Activated CD8-positive, alpha-beta memory T cell treated with anti-CD3 and anti-CD28 coated beads, Interleukin-2, amount 10 ng/mL, durations not matched to agents 7 days and 5 days (primary cell): ENCODE data around the gene OR2A2. TPM values are rescaled to one million over a fixed set of nuclear protein-coding genes. Genes with fewer than 3 reads are reported as not detected.

Experiments
- ATAC-seq: fragments of 150-1000 bp; cut with Tn5 transposase; one replicate; pipeline ENCODE4 v1.10.0; 2021; ENCODE audit warnings: moderate library complexity
- CTCF ChIA-PET: fragments of 350-600 bp; sonication (Branson Sonifier 250); formaldehyde crosslinking; loops from one replicate; lab custom pipeline; 2021; ENCODE audit warnings: antibody characterized with exemption; lab: Charles Lee
- DNase-seq: peaks from one replicate; pipeline ENCODE4 v3.0.0-alpha.2; 2020
- H3K27ac Mint-ChIP-seq: one replicate; pipeline ENCODE4 v1.8.0; 2021; ENCODE audit warnings: mild to moderate bottlenecking, mixed read lengths
- H3K27me3 Mint-ChIP-seq: one replicate; pipeline ENCODE4 v1.8.0; 2021; ENCODE audit warnings: mixed read lengths
- H3K36me3 Mint-ChIP-seq: one replicate; pipeline ENCODE4 v1.8.0; 2021; ENCODE audit warnings: mild to moderate bottlenecking, mixed read lengths
- H3K4me1 Mint-ChIP-seq: one replicate; pipeline ENCODE4 v1.8.0; 2021; ENCODE audit warnings: mixed read lengths
- H3K4me3 Mint-ChIP-seq: one replicate; pipeline ENCODE4 v1.8.0; 2021; ENCODE audit warnings: mild to moderate bottlenecking, moderate library complexity, mixed read lengths
- H3K9me3 Mint-ChIP-seq: one replicate; pipeline ENCODE4 v1.8.0; 2022; ENCODE audit warnings: low read depth, mixed read lengths
- total RNA-seq, 2 experiments: library from RNA; stranded (reverse); gene quantifications; one replicate each; pipeline ENCODE4 v1.2.3, GENCODE V29; 2021

OR2A2 gene, protein sequence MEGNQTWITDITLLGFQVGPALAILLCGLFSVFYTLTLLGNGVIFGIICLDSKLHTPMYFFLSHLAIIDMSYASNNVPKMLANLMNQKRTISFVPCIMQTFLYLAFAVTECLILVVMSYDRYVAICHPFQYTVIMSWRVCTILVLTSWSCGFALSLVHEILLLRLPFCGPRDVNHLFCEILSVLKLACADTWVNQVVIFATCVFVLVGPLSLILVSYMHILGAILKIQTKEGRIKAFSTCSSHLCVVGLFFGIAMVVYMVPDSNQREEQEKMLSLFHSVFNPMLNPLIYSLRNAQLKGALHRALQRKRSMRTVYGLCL
- total RNA-seq, result not detected

DNA sequence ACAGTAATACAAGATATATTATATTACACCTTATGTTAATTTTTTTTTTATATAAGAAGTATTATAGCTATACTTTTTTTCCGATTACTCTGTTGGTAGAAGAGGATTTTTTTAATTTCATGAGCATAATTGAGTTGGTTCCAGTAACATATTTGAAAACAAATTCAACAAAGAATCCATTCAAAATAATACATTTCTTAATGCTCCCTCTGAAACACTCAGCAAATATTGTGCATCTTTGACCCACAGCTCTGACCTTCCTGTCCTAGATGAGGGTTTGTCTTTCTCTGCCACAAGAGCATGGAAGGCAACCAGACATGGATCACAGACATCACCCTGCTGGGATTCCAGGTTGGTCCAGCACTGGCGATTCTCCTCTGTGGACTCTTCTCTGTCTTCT, at the start of gene OR2A2:
Gene OR2A2 (plus strand): TSS at position 301 of the 400 bp plus-strand sequence. CDS start 0 bp downstream, at position 301.
- DNase-seq (no peak), ATAC-seq (no peak)
- Mint-ChIP-seq H3K36me3 (no peaks in the 10 kb centered on the region), H3K27ac (no peak within 1 kb of the TSS), H3K4me3 (no peak within 1 kb of the TSS), H3K9me3 (no peaks in the 10 kb centered on the region), H3K4me1 (no peaks in the 10 kb centered on the region), H3K27me3 (peaks cover 19% of the 10 kb centered on the region)
- CTCF ChIA-PET, result no interaction called here

GRCh38 chr7:144063710-144064109, 45.7 kb upstream of the OR2A2 start:
- Mint-ChIP-seq H3K9me3 (no peaks in the 10 kb centered on the region), H3K4me1 (no peaks in the 10 kb centered on the region), H3K36me3 (no peaks in the 10 kb centered on the region), H3K27ac (no peak overlapping the region), H3K4me3 (no peak overlapping the region), H3K27me3 (peaks cover 6% of the 10 kb centered on the region)
- CTCF ChIA-PET, result interaction anchor here (1.0 kb wide), 1 partner anchor 65 kb away, joined by 3 read pairs; no protein-coding TSS in a partner anchor
- no peak for ATAC-seq
- DNase-seq, result no peak

DNA sequence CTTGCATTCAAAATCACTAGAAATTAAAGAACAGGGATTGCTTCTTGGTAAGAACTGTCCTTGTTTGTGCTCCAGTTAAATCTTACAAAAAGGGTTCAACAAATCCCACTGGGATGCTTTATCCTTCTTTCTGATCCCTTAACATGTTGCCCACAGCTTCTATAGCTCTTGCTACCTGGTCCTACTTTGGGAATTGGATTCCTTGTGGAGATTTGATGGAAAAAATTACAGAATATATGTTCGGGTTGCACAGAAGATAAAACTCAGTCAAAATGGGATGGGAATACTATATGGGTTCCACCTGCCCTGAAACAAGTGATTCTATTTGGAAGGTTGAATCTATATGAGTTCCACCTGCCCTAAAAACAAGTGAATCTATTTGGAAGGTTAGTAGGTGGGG, 39.9 kb upstream of the OR2A2 start, which contains the start of gene OR2A25:
Gene OR2A25 (plus strand): TSS at position 301 of the 400 bp plus-strand sequence. CDS start 4,409 bp downstream, outside the sequence.
- ATAC-seq, result no peak
- no peaks in the 10 kb centered on the region for H3K36me3 Mint-ChIP-seq
- H3K27me3 Mint-ChIP-seq, result peaks cover 6% of the 10 kb centered on the region
- no peaks in the 10 kb centered on the region for H3K9me3 Mint-ChIP-seq
- no peaks in the 10 kb centered on the region for H3K4me1 Mint-ChIP-seq
- no peak within 1 kb of the TSS for H3K4me3 Mint-ChIP-seq
- no peak within 1 kb of the TSS for H3K27ac Mint-ChIP-seq
- DNase-seq, result no peak
- CTCF ChIA-PET, result no interaction called here

GRCh38 chr7:144069953-144070352, 39.4 kb upstream of the OR2A2 start:
- Mint-ChIP-seq H3K36me3 (no peaks in the 10 kb centered on the region), H3K27me3 (peaks cover 6% of the 10 kb centered on the region), H3K4me3 (no peak overlapping the region), H3K4me1 (no peaks in the 10 kb centered on the region), H3K27ac (no peak overlapping the region), H3K9me3 (no peaks in the 10 kb centered on the region)
- ATAC-seq (no peak), DNase-seq (no peak)
- CTCF ChIA-PET, result no interaction called here

- Mint-ChIP-seq H3K4me1 (no peaks in the 10 kb centered on the region), H3K36me3 (no peaks in the 10 kb centered on the region), H3K27ac (no peak overlapping the region), H3K4me3 (no peak overlapping the region), H3K27me3 (no peaks in the 10 kb centered on the region), H3K9me3 (no peaks in the 10 kb centered on the region)
- DNase-seq (no peak), ATAC-seq (no peak)
- CTCF ChIA-PET, result no interaction called here
These were observed 35.0 kb upstream of the OR2A2 start for GRCh38 chr7:144074374-144074773.

DNA sequence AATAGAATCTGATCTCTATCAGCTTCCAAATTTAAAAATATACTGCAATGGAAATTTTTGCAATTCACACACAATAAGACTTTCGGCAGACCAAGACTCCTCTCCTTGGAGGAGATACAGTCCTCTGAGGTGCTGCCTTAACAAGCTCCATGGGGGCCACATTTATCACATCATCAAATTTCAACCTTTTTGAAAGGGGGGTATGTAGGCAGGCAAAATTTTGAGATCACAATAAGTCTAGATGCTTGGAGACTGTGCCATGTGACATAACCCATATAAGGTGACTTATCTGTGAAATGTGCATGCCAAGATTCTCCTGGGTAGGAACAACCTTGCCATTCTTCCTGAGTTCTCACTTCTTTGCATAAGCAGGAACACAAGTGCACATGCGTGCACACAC, 23.4 kb upstream of the OR2A2 start, which contains the start of gene OR2A12:
Gene OR2A12 (plus strand): TSS at position 301 of the 400 bp plus-strand sequence. CDS start 8,830 bp downstream, outside the sequence.
- no peak within 1 kb of the TSS for H3K4me3 Mint-ChIP-seq
- peaks cover 2% of the 10 kb centered on the region for H3K27me3 Mint-ChIP-seq
- no peaks in the 10 kb centered on the region for H3K36me3 Mint-ChIP-seq
- H3K4me1 Mint-ChIP-seq, result no peaks in the 10 kb centered on the region
- CTCF ChIA-PET, result no interaction called here
- DNase-seq (no peak), ATAC-seq (no peak)
- H3K27ac Mint-ChIP-seq, result no peak within 1 kb of the TSS
- no peaks in the 10 kb centered on the region for H3K9me3 Mint-ChIP-seq

- DNase-seq, result no peak
- no peak for ATAC-seq
- Mint-ChIP-seq H3K36me3 (no peaks in the 10 kb centered on the region), H3K4me3 (no peak overlapping the region), H3K4me1 (no peaks in the 10 kb centered on the region), H3K27me3 (peaks cover 2% of the 10 kb centered on the region), H3K9me3 (no peaks in the 10 kb centered on the region), H3K27ac (no peak overlapping the region)
- CTCF ChIA-PET, result no interaction called here
These were observed 22.7 kb upstream of the OR2A2 start for GRCh38 chr7:144086730-144087129.

DNA sequence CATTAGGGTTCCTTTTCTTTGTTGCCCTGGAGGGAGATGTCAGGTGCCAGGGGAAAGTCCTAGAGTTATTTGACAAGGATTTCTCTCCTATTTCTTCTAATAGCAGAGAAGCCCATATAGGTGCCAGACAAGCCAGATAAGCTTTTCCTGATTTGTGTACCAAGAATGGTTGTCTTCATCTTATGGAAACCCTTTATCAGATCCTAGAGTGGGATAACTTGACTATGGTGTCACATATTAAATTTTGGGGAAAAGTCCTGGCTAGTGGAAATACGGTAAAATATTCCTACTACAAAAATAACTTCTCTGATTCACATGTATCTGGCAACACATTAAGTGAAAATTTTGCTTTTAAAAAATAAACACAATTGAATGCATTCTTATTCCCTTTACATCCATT, 22.2 kb upstream of the OR2A2 start:
- H3K4me3 Mint-ChIP-seq, result no peak overlapping the region
- H3K36me3 Mint-ChIP-seq, result no peaks in the 10 kb centered on the region
- CTCF ChIA-PET, result no interaction called here
- H3K4me1 Mint-ChIP-seq, result no peaks in the 10 kb centered on the region
- peaks cover 2% of the 10 kb centered on the region for H3K27me3 Mint-ChIP-seq
- no peak for ATAC-seq
- no peak overlapping the region for H3K27ac Mint-ChIP-seq
- no peak for DNase-seq
- H3K9me3 Mint-ChIP-seq, result no peaks in the 10 kb centered on the region

GRCh38 chr7:144090667-144091066, 18.7 kb upstream of the OR2A2 start:
- DNase-seq, result no peak
- H3K4me1 Mint-ChIP-seq, result no peaks in the 10 kb centered on the region
- H3K4me3 Mint-ChIP-seq, result no peak overlapping the region
- H3K9me3 Mint-ChIP-seq, result peaks cover 2% of the 10 kb centered on the region
- no peaks in the 10 kb centered on the region for H3K36me3 Mint-ChIP-seq
- no peak overlapping the region for H3K27ac Mint-ChIP-seq
- peaks cover 2% of the 10 kb centered on the region for H3K27me3 Mint-ChIP-seq
- no peak for ATAC-seq
- CTCF ChIA-PET, result no interaction called here

GRCh38 chr7:144098776-144099175, 10.6 kb upstream of the OR2A2 start:
- Mint-ChIP-seq H3K4me1 (no peaks in the 10 kb centered on the region), H3K27ac (no peak overlapping the region), H3K27me3 (peaks cover 14% of the 10 kb centered on the region), H3K4me3 (no peak overlapping the region), H3K9me3 (no peaks in the 10 kb centered on the region), H3K36me3 (no peaks in the 10 kb centered on the region)
- DNase-seq (no peak), ATAC-seq (no peak)
- CTCF ChIA-PET, result no interaction called here

DNA sequence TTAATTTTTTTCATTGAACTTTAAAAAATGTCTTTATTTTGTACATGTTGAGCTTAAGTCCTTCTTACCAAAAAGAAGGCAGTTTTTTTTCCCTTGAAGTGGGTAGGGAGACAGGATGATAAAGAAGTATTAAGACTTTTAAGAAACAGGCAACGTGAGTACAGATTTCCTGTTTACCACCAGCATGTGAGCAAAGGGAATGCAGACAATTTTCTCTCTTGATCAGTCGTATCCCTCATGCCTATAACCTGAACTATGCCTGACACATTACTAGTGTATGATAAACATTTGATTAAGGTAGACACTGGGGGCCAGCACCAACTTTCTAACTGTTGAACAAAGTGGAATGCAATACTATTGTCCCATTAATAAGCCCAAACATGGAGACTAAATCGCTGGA, 8.8 kb upstream of the OR2A2 start:
- H3K36me3 Mint-ChIP-seq, result no peaks in the 10 kb centered on the region
- no peak overlapping the region for H3K27ac Mint-ChIP-seq
- no peak overlapping the region for H3K4me3 Mint-ChIP-seq
- DNase-seq, result no peak
- H3K27me3 Mint-ChIP-seq, result peaks cover 18% of the 10 kb centered on the region
- H3K9me3 Mint-ChIP-seq, result no peaks in the 10 kb centered on the region
- no peaks in the 10 kb centered on the region for H3K4me1 Mint-ChIP-seq
- CTCF ChIA-PET, result no interaction called here
- ATAC-seq, result no peak

DNA sequence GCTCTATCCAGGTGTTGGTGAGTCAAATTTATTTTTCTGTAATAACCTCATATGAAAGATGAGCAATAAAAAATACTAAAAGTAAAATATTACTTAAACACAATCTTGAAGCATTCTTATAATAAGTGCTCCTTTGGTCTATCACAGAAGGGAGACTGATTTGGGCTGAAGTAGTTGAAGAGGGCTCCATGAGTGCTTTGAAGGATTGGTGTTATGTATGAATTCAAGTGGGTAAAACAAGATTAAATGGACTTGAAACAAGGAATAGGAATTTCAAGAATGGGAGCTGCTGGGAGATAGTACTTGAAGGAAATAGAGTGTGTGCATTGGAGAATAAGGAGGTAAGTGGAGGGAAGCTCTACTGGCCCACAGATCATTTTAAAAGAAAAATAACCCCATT, 7.3 kb upstream of the OR2A2 start:
- Mint-ChIP-seq H3K36me3 (no peaks in the 10 kb centered on the region), H3K9me3 (no peaks in the 10 kb centered on the region), H3K27ac (no peak overlapping the region), H3K4me3 (no peak overlapping the region), H3K27me3 (peaks cover 22% of the 10 kb centered on the region), H3K4me1 (no peaks in the 10 kb centered on the region)
- DNase-seq, result no peak
- no peak for ATAC-seq
- CTCF ChIA-PET, result no interaction called here

DNA sequence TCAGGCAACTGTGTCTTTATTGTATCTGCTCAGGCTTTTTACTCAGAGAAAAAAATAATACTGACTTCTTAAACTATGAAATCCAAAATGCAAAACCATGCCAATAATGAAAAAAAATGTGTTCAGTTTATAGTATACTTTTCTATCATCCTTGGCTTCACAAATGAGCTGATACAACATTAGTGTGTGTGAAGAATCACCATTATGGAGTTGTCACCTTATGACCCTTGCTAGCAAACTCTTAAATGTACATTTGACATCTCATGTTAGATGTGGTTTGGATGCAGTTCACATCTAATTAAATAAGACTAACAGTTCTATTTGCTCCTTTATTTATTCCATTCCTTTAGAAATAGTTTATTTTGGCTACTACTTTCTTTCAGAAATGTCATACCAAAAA, 4.2 kb upstream of the OR2A2 start:
- Mint-ChIP-seq H3K27ac (no peak overlapping the region), H3K4me1 (no peaks in the 10 kb centered on the region), H3K27me3 (peaks cover 21% of the 10 kb centered on the region), H3K9me3 (no peaks in the 10 kb centered on the region), H3K36me3 (no peaks in the 10 kb centered on the region), H3K4me3 (no peak overlapping the region)
- ATAC-seq, result no peak
- CTCF ChIA-PET, result no interaction called here
- DNase-seq, result no peak

GRCh38 chr7:144110272-144110671, 889 bp downstream of the OR2A2 start:
- Mint-ChIP-seq H3K4me1 (no peaks in the 10 kb centered on the region), H3K9me3 (no peaks in the 10 kb centered on the region), H3K36me3 (no peaks in the 10 kb centered on the region), H3K27me3 (peaks cover 17% of the 10 kb centered on the region), H3K4me3 (no peak overlapping the region), H3K27ac (no peak overlapping the region)
- CTCF ChIA-PET, result no interaction called here
- ATAC-seq, result no peak
- no peak for DNase-seq
